HepG2 (cell line): ENCODE data around the gene LSM11. TPM values are rescaled to one million over a fixed set of nuclear protein-coding genes. Genes with fewer than 3 reads are reported as not detected.

Source experiments
- ATAC-seq: fragments of 200-7000 bp; cut with Tn5 transposase; 3 replicates; pipeline ENCODE4 v1.9.1; 2020; ENCODE audit warnings: mild to moderate bottlenecking, moderate library complexity
- BruUV-seq: library from RNA; stranded (reverse); fragments of 400-500 nt; replicated peaks from 2 replicates; lab custom pipeline; 2021; lab: Mats Ljungman, UMichigan
- CTCF ChIA-PET: fragments of 300-600 bp; formaldehyde crosslinking; extraction: SDS; loops from one replicate; lab custom pipeline; 2021; ENCODE audit warnings: low total read pairs, inconsistent platforms, low intra/inter-chr PET ratio; lab: Yijun Ruan, JAX
- POLR2A ChIA-PET: fragments of 350-600 bp; sonication (Branson Sonifier 250); formaldehyde crosslinking; loops from one replicate; lab custom pipeline; 2020; ENCODE audit warnings: antibody characterized with exemption, inconsistent platforms; lab: Yijun Ruan, JAX
- DNase-seq: peaks from one replicate; pipeline ENCODE4 v3.0.0-alpha.2; 2015; ENCODE audit warnings: low spot score
- FAIRE-seq: peaks from 3 replicates; lab custom pipeline; 2011; peaks lifted over from hg19 to GRCh38; lab: Jason Lieb, UNC
- H2AFZ ChIP-seq: one replicate; pipeline ENCODE4 v1.6.1; 2011; ENCODE audit warnings: low read length, inconsistent platforms
- H3K27ac ChIP-seq: fragments of 300-600 bp; 3 replicates; pipeline ENCODE4 v1.8.0; 2011; ENCODE audit warnings: mixed run types, mild to moderate bottlenecking, mixed read lengths, low read length, inconsistent platforms; ENCODE audit not compliant: insufficient read depth; ENCODE audit errors: extremely low read length
- H3K27me3 ChIP-seq, 2 experiments: fragments of 200-600 bp in 1 of 2; 2 replicates in 1 of 2; 3 replicates in 1 of 2; pipeline versions ENCODE4 v1.6.0 to v1.8.0; 2011; ENCODE audit warnings: low read length in 2 of 2, mild to moderate bottlenecking in 2 of 2, moderate library complexity in 2 of 2, inconsistent platforms in 1 of 2; ENCODE audit not compliant: insufficient read depth in 2 of 2, control insufficient read depth in 1 of 2
- H3K36me3 ChIP-seq, 2 experiments: fragments of 200-600 bp in 1 of 2; replicated peaks in 1 of 2; 2 replicates in 1 of 2; 3 replicates in 1 of 2; pipeline versions ENCODE4 v1.5.1 to v1.8.0; 2011; ENCODE audit warnings: low read length in 2 of 2, inconsistent platforms in 1 of 2; ENCODE audit not compliant: insufficient read depth in 2 of 2, control insufficient read depth in 1 of 2
- H3K4me1 ChIP-seq: 2 replicates; pipeline ENCODE4 v1.5.1; 2012; ENCODE audit warnings: low read length, inconsistent platforms; ENCODE audit not compliant: insufficient read depth
- H3K4me2 ChIP-seq: 2 replicates; pipeline ENCODE4 v1.6.0; 2011; ENCODE audit warnings: low read depth, low read length, inconsistent platforms
- H3K4me3 ChIP-seq, 3 experiments: fragments of 200-600 bp in 1 of 3; sonication (generic), shearing (Covaris generic) in 1 of 3; replicated peaks in 1 of 3; 2 replicates each; pipeline ENCODE4 v1.5.1; 2011 to 2016; ENCODE audit warnings: low read length in 3 of 3, inconsistent platforms in 2 of 3, low read depth in 2 of 3, mild to moderate bottlenecking in 2 of 3, control low read depth in 1 of 3, mixed read lengths in 1 of 3; ENCODE audit not compliant: insufficient read depth in 1 of 3
- H3K79me2 ChIP-seq: one replicate; pipeline ENCODE4 v1.6.1; 2011; ENCODE audit warnings: low read length, inconsistent platforms; ENCODE audit not compliant: insufficient read depth
- H3K9ac ChIP-seq: 2 replicates; pipeline ENCODE4 v1.6.0; 2011; ENCODE audit warnings: mild to moderate bottlenecking, low read depth, low read length, inconsistent platforms; ENCODE audit not compliant: insufficient read depth
- H3K9me3 ChIP-seq: 2 replicates; pipeline ENCODE4 v1.5.1; 2012; ENCODE audit warnings: mild to moderate bottlenecking, low read length
- H4K20me1 ChIP-seq: 2 replicates; pipeline ENCODE4 v1.6.0; 2011; ENCODE audit warnings: inconsistent platforms, mild to moderate bottlenecking, low read length, moderate library complexity; ENCODE audit not compliant: insufficient read depth
- DMAP1 ChIP-seq: IDR thresholded peaks from 2 replicates; pipeline ENCODE4 v1.6.1; 2016
- E2F2 ChIP-seq: sonication (generic); formaldehyde crosslinking; IDR thresholded peaks from 2 replicates; pipeline ENCODE4 v1.4.0; 2020; ENCODE audit warnings: missing genetic modification reagents, borderline replicate concordance
- KMT2B ChIP-seq: IDR thresholded peaks from 2 replicates; pipeline ENCODE4 v1.6.1; 2016; ENCODE audit warnings: missing genetic modification reagents, missing compliant biosample characterization
- MTA1 ChIP-seq: sonication (generic); formaldehyde crosslinking; IDR thresholded peaks from 2 replicates; pipeline ENCODE4 v1.4.0; 2020; ENCODE audit warnings: missing genetic modification reagents, mild to moderate bottlenecking, borderline replicate concordance
- SMAD1 ChIP-seq: sonication (generic); formaldehyde crosslinking; IDR thresholded peaks from 2 replicates; pipeline ENCODE4 v1.4.0; 2020; ENCODE audit warnings: missing genetic modification reagents, low read depth, mild to moderate bottlenecking, borderline replicate concordance
- TCF7 ChIP-seq: sonication (generic); IDR thresholded peaks from 2 replicates; pipeline ENCODE4 v1.6.1; 2016; ENCODE audit warnings: antibody characterized with exemption, low read depth
- THYN1 ChIP-seq: sonication (generic); formaldehyde crosslinking; IDR thresholded peaks from 2 replicates; pipeline ENCODE4 v1.8.1; 2023; ENCODE audit warnings: low read depth, mild to moderate bottlenecking, moderate library complexity, missing genetic modification reagents, borderline replicate concordance
- WGBS: methylation state at CpG from one replicate; pipeline ENCODE4 v1.1.6; 2017; ENCODE audit warnings: low lambda C conversion rate; 5-methylcytosine and 5-hydroxymethylcytosine counted together
- in situ Hi-C: cut with HindIII; loops from 2 replicates; pipeline ENCODE4 v1.10.0; 2017; ENCODE audit warnings: low pct_unique_long_range_greater_than_20kb; ENCODE audit not compliant: extremely low pct_ligation_motif_present
- intact Hi-C: fragments of 100-400 bp; cut with micrococcal nuclease; formaldehyde crosslinking; loops from one replicate; pipeline ENCODE4 v1.10.0; 2022; ENCODE audit not compliant: unreplicated experiment
- polyA plus RNA-seq, 8 experiments: library from polyadenylated mRNA; depleted of rRNA in 3 of 8; stranded (reverse) in 7 of 8; unstranded in 1 of 8; fragments of >200 nt; fragmentation: Illumina TruSeq in 4 of 8; extraction: Trizol in 4 of 8; gene quantifications; 2 replicates each; pipeline versions ENCODE4 v1.2.1 to v1.2.3, GENCODE V29; 2011 to 2016; ENCODE audit warnings: low read depth in 4 of 8, missing spikeins in 1 of 8, mixed read lengths in 1 of 8; ENCODE audit not compliant: insufficient read depth in 1 of 8
- total RNA-seq, 5 experiments: library from RNA; depleted of rRNA; stranded (reverse); fragments of >200 nt; fragmentation: Illumina TruSeq; extraction: Trizol; gene quantifications; 2 replicates each; pipeline ENCODE4 v1.2.3, GENCODE V29; 2016; ENCODE audit warnings: low read depth in 1 of 5

LSM11 gene
- total and polyA plus RNA-seq, 2 of the 13 experiments (the other 11 are each of a cell fraction or from before 2014, with no cell fraction given): 4.5 to 7.2 TPM

GRCh38 chr5:157772127-157772526 lies 28.6 kb downstream of the LSM11 start (continued):
- TF ChIP-seq E2F2 (CRISPR knock-in tag) (no peak), SMAD1 (no peak), MTA1 (CRISPR knock-in tag) (no peak), KMT2B (no peak), DMAP1 (CRISPR knock-in tag) (no peak)
- TF ChIP-seq, all 625 proteins: peak for 0

- no peaks in the 10 kb centered on the region for H4K20me1 ChIP-seq
- H3K4me1 ChIP-seq: peaks cover 6% of the 10 kb centered on the region; the same call in 1 of the 2 replicates
- TF ChIP-seq THYN1 (CRISPR knock-in tag) (no peak), TCF7 (peak; percentile 46; the same call in 1 of the 2 replicates)
- TF ChIP-seq, all 625 proteins: peak for 1
- in situ Hi-C loops (no loop called here), intact Hi-C loops (no loop called here)
- ChIA-PET CTCF (no interaction called here), POLR2A (no interaction called here)
- no peak overlapping the region for H3K9ac ChIP-seq
- no peaks in the 10 kb centered on the region for H3K36me3 ChIP-seq
- no peak overlapping the region for H3K4me3 ChIP-seq
- no peak overlapping the region for H3K4me2 ChIP-seq
- H3K79me2 ChIP-seq: no peaks in the 10 kb centered on the region
- no peaks in the 10 kb centered on the region for H3K9me3 ChIP-seq
- 37% methylated on average over 8 of the region's 8 CpGs for WGBS
- DNase-seq (peak; percentile 56), FAIRE-seq (no peak), ATAC-seq (peak; percentile 56)
- no peak overlapping the region for H3K27ac ChIP-seq
- H3K27me3 ChIP-seq: no peaks in the 10 kb centered on the region
- no TSS peak for BruUV-seq
- no peak overlapping the region for H2AFZ ChIP-seq
These were observed 34.8 kb downstream of the LSM11 start for GRCh38 chr5:157778121-157778805.
